ENCODE measurements around the gene MEGF8.

DNA sequence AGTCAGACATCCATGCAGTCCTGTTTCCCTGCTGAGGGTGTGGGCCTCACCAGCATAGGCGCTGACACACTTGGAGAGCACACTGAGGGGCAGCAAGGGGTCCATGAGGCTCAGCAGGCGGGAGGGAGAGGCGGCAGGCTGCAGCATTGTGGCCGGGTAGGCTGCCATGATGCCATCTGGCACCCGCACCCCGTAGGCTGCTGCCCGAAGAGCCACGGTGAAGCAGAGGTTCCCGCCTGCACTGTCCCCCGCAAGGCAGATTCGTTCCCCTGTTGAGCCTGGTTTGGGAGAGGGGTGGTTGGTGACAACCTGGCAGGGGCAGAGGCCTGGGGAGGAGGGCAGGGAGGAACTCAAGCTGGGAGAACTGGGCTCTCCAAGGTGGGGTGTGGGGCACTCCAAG, 80.7 kb downstream of the MEGF8 start:
- TF ChIP-seq, protein P1, sequence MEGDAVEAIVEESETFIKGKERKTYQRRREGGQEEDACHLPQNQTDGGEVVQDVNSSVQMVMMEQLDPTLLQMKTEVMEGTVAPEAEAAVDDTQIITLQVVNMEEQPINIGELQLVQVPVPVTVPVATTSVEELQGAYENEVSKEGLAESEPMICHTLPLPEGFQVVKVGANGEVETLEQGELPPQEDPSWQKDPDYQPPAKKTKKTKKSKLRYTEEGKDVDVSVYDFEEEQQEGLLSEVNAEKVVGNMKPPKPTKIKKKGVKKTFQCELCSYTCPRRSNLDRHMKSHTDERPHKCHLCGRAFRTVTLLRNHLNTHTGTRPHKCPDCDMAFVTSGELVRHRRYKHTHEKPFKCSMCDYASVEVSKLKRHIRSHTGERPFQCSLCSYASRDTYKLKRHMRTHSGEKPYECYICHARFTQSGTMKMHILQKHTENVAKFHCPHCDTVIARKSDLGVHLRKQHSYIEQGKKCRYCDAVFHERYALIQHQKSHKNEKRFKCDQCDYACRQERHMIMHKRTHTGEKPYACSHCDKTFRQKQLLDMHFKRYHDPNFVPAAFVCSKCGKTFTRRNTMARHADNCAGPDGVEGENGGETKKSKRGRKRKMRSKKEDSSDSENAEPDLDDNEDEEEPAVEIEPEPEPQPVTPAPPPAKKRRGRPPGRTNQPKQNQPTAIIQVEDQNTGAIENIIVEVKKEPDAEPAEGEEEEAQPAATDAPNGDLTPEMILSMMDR (IDR thresholded peaks at IDR 0.05; ENCODE audit: insufficient read depth, low read length, poor library complexity, severe bottlenecking), result no peak
- TF ChIP-seq EZH2phosphoT487 (conservative IDR thresholded peaks at IDR 0.05; ENCODE audit: low read length), result no peak
